Neuron (in vitro differentiated cells): ENCODE data around the gene VPS4A.
A peak's percentile ranks its signal among the peaks of the same experiment; 100 is the strongest.

ENCODE experiments used
- H2AFZ ChIP-seq: one replicate; pipeline ENCODE4 v1.6.1; 2013; ENCODE audit warnings: low read depth, mild to moderate bottlenecking, inconsistent platforms, low read length, moderate library complexity
- H3K27me3 ChIP-seq: one replicate; pipeline ENCODE4 v1.6.1; 2013; ENCODE audit warnings: low read length; ENCODE audit not compliant: insufficient read depth
- H3K36me3 ChIP-seq: one replicate; pipeline ENCODE4 v1.6.1; 2013; ENCODE audit warnings: low read length; ENCODE audit not compliant: insufficient read depth
- H3K4me1 ChIP-seq: one replicate; pipeline ENCODE4 v1.6.1; 2013; ENCODE audit warnings: low read length; ENCODE audit not compliant: insufficient read depth
- H3K4me3 ChIP-seq: 2 replicates; pipeline ENCODE4 v1.5.1; 2013; ENCODE audit warnings: mild to moderate bottlenecking, low read length, moderate library complexity
- H3K9me3 ChIP-seq: one replicate; pipeline ENCODE4 v1.6.1; 2013; ENCODE audit warnings: low read length

The VPS4A gene

DNA sequence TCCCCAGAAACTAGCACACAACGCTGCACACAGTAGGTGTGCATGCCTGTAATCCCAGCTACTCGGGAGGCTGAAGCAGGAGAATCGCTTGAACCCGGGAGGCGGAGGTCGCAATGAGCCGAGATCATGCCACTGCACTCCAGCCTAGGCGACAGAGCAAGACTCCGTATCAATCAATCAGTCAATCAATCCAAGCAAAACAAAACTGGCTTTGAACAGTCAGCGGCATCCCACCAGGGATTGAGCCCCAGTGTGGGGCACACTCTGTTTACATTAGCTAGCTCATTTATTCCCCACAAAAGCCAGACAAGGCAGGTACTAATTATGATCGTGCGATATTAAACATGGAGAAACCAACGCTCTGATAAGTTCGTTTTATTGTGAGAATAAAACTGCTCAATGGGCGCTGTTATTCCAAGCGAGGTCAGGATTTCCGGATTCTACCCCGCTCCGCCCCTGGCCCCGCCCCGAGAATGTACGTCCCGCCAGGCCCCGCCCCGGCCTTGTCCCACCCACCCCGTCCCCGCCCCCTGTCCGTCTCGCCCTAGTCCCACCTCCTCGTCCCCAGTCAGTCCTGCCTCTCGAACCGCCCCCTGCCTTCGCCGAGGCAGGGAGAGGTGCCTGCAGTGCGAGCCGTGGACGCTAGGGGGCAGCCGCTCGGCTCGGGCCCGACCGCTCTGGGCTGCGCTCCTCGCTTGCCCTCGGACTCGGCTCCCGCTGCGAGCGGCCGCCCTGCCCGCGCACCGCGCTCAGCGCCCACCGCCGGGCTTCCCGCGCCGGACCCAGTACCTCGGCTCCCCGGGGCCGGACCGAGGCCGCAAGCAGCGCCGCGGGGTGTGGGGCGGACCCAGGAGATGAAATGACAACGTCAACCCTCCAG, at the start of gene VPS4A:
VPS4A (plus strand) TSS at position 698 of the 880 bp plus-strand sequence; CDS start at position 860, 162 bp downstream.
- Histone ChIP-seq H3K27me3 (no peaks in the 10 kb centered on the region), H3K4me1 (peaks cover 6% of the 10 kb centered on the region), H2AFZ (peak within 1 kb of the TSS; percentile 93), H3K9me3 (no peaks in the 10 kb centered on the region), H3K4me3 (peak within 1 kb of the TSS; percentile 93), H3K36me3 (peaks cover 26% of the 10 kb centered on the region)

- H2AFZ ChIP-seq, result no peak overlapping the region
- H3K36me3 ChIP-seq, result peaks cover 30% of the 10 kb centered on the region
- H3K27me3 ChIP-seq, result no peaks in the 10 kb centered on the region
Observed at GRCh38 chr16:69266334-69267063, 44.7 kb upstream of the VPS4A start.

DNA sequence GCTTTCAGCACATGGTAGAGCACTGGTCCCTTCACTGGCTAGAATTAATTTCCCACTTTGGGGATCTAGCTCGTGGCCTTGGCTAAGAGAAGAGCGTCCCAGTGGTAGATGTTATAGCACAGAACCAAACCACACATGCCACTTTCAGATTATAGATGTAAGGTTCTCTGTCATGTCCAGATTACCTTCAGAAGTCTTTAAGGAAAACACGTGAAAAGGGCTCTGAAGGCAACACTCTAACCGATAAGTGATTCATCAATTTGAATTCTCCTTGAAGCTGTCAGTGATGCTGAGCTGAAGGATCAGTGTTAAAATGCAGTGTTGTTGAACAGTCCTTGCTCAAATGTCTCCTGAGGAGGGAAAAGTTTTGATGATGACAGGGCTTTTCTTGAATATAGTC, 43.5 kb upstream of the VPS4A start:
- Histone ChIP-seq H3K36me3 (peaks cover 23% of the 10 kb centered on the region), H3K4me3 (no peak overlapping the region), H3K27me3 (no peaks in the 10 kb centered on the region), H3K4me1 (no peaks in the 10 kb centered on the region), H3K9me3 (peaks cover 3% of the 10 kb centered on the region), H2AFZ (no peak overlapping the region)

More at GRCh38 chr16:69266334-69267063, 44.7 kb upstream of the VPS4A start:
- Histone ChIP-seq H3K9me3 (peaks cover 3% of the 10 kb centered on the region), H3K4me3 (no peak overlapping the region), H3K4me1 (no peaks in the 10 kb centered on the region)

- Histone ChIP-seq H3K36me3 (peaks cover 23% of the 10 kb centered on the region), H2AFZ (no peak overlapping the region), H3K4me1 (no peaks in the 10 kb centered on the region), H3K9me3 (no peaks in the 10 kb centered on the region), H3K27me3 (no peaks in the 10 kb centered on the region), H3K4me3 (no peak overlapping the region)
Observed at GRCh38 chr16:69270395-69270794, 40.8 kb upstream of the VPS4A start.

DNA sequence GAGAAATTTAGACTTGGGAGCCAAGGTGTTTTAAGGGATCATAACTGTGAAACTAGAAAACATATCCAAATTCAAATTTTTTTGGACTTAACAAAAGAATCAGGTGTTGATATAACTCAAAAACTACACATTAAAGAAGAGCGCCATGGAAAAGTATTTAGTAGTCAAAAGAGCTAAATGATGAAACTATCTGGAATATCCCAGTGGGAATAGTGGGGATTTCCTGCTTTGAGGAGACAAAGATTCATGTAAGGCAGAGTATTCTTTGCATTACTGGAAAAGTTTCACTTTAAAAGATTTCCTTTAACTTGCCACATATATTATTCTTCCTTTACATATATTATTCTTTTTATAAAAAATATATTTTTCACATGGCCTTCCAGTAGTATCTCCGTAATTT, 40.3 kb upstream of the VPS4A start:
- Histone ChIP-seq H3K36me3 (peaks cover 23% of the 10 kb centered on the region), H3K4me3 (no peak overlapping the region), H2AFZ (no peak overlapping the region), H3K9me3 (no peaks in the 10 kb centered on the region), H3K27me3 (no peaks in the 10 kb centered on the region), H3K4me1 (no peaks in the 10 kb centered on the region)

- peaks cover 23% of the 10 kb centered on the region for H3K36me3 ChIP-seq
- H3K27me3 ChIP-seq, result no peaks in the 10 kb centered on the region
- H3K9me3 ChIP-seq, result no peaks in the 10 kb centered on the region
- no peaks in the 10 kb centered on the region for H3K4me1 ChIP-seq
- no peak overlapping the region for H2AFZ ChIP-seq
- no peak overlapping the region for H3K4me3 ChIP-seq
Observed at GRCh38 chr16:69273009-69273408, 38.1 kb upstream of the VPS4A start.

DNA sequence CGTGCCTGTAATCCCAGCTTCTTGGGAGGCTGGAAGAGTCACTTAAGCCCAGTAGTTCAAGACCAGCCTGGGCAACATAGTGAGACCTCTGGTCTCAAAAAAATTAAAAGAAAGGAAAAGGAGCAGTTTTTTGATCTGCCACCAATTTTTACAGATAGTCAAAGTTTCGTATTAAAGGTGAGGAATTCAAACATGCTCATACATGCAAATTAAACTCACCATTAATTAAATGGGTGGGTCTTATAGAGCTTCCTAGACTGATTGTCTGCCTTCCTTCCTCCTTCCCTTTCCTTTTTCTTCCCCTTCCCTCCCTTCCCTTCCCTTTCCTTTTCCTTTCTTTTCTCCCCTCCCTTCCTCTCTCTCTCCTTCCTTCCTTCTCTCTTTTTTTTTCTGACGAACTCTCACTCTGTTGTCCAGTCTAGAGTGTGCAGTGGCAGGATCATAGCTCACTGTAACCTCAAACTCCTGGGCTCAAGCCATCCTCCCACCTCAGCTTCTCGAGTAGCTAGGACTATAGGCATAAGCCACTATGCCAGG, 36.4 kb upstream of the VPS4A start:
- Histone ChIP-seq H3K9me3 (no peaks in the 10 kb centered on the region), H3K4me3 (no peak overlapping the region), H3K36me3 (peaks cover 23% of the 10 kb centered on the region), H3K4me1 (no peaks in the 10 kb centered on the region), H3K27me3 (no peaks in the 10 kb centered on the region), H2AFZ (no peak overlapping the region)

- Histone ChIP-seq H3K27me3 (no peaks in the 10 kb centered on the region), H3K36me3 (peaks cover 7% of the 10 kb centered on the region), H3K9me3 (no peaks in the 10 kb centered on the region), H2AFZ (no peak overlapping the region), H3K4me3 (no peak overlapping the region), H3K4me1 (no peaks in the 10 kb centered on the region)
Observed at GRCh38 chr16:69276148-69277115, 34.7 kb upstream of the VPS4A start.

- Histone ChIP-seq H3K4me3 (no peak overlapping the region), H3K27me3 (no peaks in the 10 kb centered on the region)
Observed at GRCh38 chr16:69277413-69277812, 33.7 kb upstream of the VPS4A start.

DNA sequence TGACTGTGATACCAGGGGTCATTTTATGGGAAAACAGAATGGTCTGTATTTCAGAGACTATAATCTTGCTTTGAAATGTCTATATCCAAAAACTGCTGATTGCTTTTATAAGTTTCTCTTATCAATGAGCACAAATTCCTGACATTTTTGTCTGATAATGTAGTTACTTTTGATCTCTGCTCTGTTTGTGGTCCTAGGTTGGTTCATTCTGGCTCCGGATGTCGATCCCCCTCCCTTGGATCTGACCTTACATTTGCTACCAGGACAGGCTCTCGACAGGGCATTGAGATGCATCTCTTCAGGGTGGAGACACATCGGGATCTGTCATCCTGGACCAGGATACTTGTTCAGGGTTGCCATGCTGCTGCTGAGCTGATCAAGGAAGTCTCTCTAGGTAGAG, 27.3 kb upstream of the VPS4A start:
- no peak overlapping the region for H2AFZ ChIP-seq
- no peaks in the 10 kb centered on the region for H3K4me1 ChIP-seq
- H3K27me3 ChIP-seq, result no peaks in the 10 kb centered on the region
- no peak overlapping the region for H3K4me3 ChIP-seq
- H3K9me3 ChIP-seq, result no peaks in the 10 kb centered on the region
- peaks cover 20% of the 10 kb centered on the region for H3K36me3 ChIP-seq

More at GRCh38 chr16:69277413-69277812, 33.7 kb upstream of the VPS4A start:
- Histone ChIP-seq H3K36me3 (peaks cover 7% of the 10 kb centered on the region), H2AFZ (no peak overlapping the region), H3K4me1 (no peaks in the 10 kb centered on the region), H3K9me3 (no peaks in the 10 kb centered on the region)

GRCh38 chr16:69285240-69285639, 25.9 kb upstream of the VPS4A start:
- Histone ChIP-seq H3K4me1 (no peaks in the 10 kb centered on the region), H2AFZ (no peak overlapping the region), H3K4me3 (no peak overlapping the region), H3K9me3 (no peaks in the 10 kb centered on the region), H3K27me3 (no peaks in the 10 kb centered on the region), H3K36me3 (peaks cover 24% of the 10 kb centered on the region)

GRCh38 chr16:69286941-69287713, 24.0 kb upstream of the VPS4A start:
- no peaks in the 10 kb centered on the region for H3K27me3 ChIP-seq
- no peak overlapping the region for H2AFZ ChIP-seq
- H3K4me1 ChIP-seq, result no peaks in the 10 kb centered on the region
- no peak overlapping the region for H3K4me3 ChIP-seq
- no peaks in the 10 kb centered on the region for H3K9me3 ChIP-seq
- peaks cover 24% of the 10 kb centered on the region for H3K36me3 ChIP-seq
